ENCODE measurements around the gene PRRX2. TPM values are rescaled to one million over a fixed set of nuclear protein-coding genes. Genes with fewer than 3 reads are reported as not detected.

Gene PRRX2
- total and polyA plus RNA-seq, 2 of the 13 experiments (the other 11 are each of a cell fraction or from before 2014, with no cell fraction given): 0.05 TPM; not detected in 1

GRCh38 chr9:129695870-129696269, 30.4 kb downstream of the PRRX2 start:
- TF ChIP-seq TCF7 (IDR thresholded peaks at IDR 0.05; ENCODE audit: low read depth): no peak
- 0 out of 2 replicates have a peak, but pooled peaks have one; percentile 70 for TF ChIP-seq EZH2 (conservative IDR thresholded peaks at IDR 0.05; ENCODE audit: low read depth, low read length)
- TF ChIP-seq ZNF703 (CRISPR knock-in tag; IDR thresholded peaks at IDR 0.05; ENCODE audit: borderline replicate concordance): no peak
- TF ChIP-seq ZSCAN5A (CRISPR knock-in tag; IDR thresholded peaks at IDR 0.05; ENCODE audit: borderline replicate concordance): no peak
- TF ChIP-seq, protein P1, sequence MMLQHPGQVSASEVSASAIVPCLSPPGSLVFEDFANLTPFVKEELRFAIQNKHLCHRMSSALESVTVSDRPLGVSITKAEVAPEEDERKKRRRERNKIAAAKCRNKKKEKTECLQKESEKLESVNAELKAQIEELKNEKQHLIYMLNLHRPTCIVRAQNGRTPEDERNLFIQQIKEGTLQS (CRISPR knock-in tag; IDR thresholded peaks at IDR 0.05): no peak
- TF ChIP-seq JUNB (CRISPR knock-in tag; IDR thresholded peaks at IDR 0.05; ENCODE audit: borderline replicate concordance): no peak
- TF ChIP-seq ZFP82 (CRISPR knock-in tag; IDR thresholded peaks at IDR 0.05; ENCODE audit: borderline replicate concordance): no peak
- Histone ChIP-seq H2AFZ (ENCODE audit: low read length) (no peak overlapping the region), H3K4me3 (replicated peaks in 1 of 3; ENCODE audit: insufficient read depth in 1 of 3, low read depth in 2 of 3, low read length in 3 of 3) (no peak overlapping the region), H3K9me3 (ENCODE audit: low read length) (no peaks in the 10 kb centered on the region), H3K9ac (ENCODE audit: insufficient read depth, low read depth, low read length) (no peak overlapping the region), H3K36me3 (replicated peaks in 1 of 2; ENCODE audit: control insufficient read depth in 1 of 2, insufficient read depth in 2 of 2, low read length in 2 of 2) (no peaks in the 10 kb centered on the region), H3K4me2 (ENCODE audit: low read depth, low read length) (no peak overlapping the region), H4K20me1 (ENCODE audit: insufficient read depth, low read length) (no peaks in the 10 kb centered on the region), H3K27me3 (ENCODE audit: control insufficient read depth in 1 of 2, insufficient read depth in 2 of 2, low read length in 2 of 2) (peaks cover 17 to 63% of the 10 kb centered on the region in 2 experiments; a peak in 4 of 5 replicates), H3K27ac (ENCODE audit: extremely low read length, insufficient read depth, low read length) (no peak overlapping the region), H3K79me2 (ENCODE audit: insufficient read depth, low read length) (no peaks in the 10 kb centered on the region), H3K4me1 (ENCODE audit: insufficient read depth, low read length) (peaks cover 6% of the 10 kb centered on the region)
- intact Hi-C loops (cut with micrococcal nuclease; ENCODE audit: unreplicated experiment) (no loop called here), in situ Hi-C loops (cut with HindIII; ENCODE audit: extremely low pct_ligation_motif_present, low pct_unique_long_range_greater_than_20kb) (no loop called here)
- ChIA-PET POLR2A (no interaction called here), CTCF (ENCODE audit: low intra/inter-chr PET ratio, low total read pairs) (no interaction called here)
- FAIRE-seq: no peak
- BruUV-seq (replicated peaks): no TSS peak
- 28% methylated on average over 3 of the region's 3 CpGs for WGBS (ENCODE audit: low lambda C conversion rate)
- no peak for ATAC-seq
- DNase-seq (ENCODE audit: low spot score): no peak

Measured in HepG2 (cell line).